T-helper 22 cell (primary cell): ENCODE results near the gene TNXB.

Source experiments
- DNase-seq: peaks from one replicate; pipeline ENCODE4 v3.0.0-alpha.2; 2020; ENCODE audit warnings: low read depth

Gene TNXB

GRCh38 chr6:32139590-32139989 lies 30.5 kb upstream of the TNXB start:
- no peak for DNase-seq

- no peak for DNase-seq
These were observed 28.3 kb upstream of the TNXB start for GRCh38 chr6:32137454-32137853.

GRCh38 chr6:32133786-32134185 lies 24.6 kb upstream of the TNXB start:
- no peak for DNase-seq

- no peak for DNase-seq
These were observed 23.0 kb upstream of the TNXB start for GRCh38 chr6:32132110-32132509.

DNA sequence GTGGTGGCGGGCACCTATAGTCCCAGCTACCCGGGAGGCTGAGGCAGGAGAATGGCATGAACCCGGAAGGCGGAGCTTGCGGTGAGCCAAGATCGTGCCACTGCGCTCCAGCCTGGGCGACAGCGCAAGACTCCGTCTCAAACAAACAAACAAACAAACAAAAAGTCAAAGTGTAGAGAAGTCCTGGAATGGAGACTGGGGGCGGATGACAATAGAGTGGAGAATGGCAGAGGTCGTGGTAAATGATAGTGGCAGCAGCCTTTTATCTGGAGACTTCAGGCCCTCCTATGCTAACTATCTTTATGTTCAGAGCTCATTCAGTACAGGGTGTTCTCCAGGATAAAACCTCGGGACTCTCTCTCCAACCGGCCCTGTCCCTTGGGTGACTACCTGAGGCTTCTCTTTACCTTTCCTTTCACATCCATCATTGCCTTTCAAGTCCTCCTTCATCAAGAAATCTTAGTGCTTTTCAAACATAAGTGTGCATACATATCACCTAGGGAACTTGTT lies 22.4 kb upstream of the TNXB start:
- no peak for DNase-seq

DNA sequence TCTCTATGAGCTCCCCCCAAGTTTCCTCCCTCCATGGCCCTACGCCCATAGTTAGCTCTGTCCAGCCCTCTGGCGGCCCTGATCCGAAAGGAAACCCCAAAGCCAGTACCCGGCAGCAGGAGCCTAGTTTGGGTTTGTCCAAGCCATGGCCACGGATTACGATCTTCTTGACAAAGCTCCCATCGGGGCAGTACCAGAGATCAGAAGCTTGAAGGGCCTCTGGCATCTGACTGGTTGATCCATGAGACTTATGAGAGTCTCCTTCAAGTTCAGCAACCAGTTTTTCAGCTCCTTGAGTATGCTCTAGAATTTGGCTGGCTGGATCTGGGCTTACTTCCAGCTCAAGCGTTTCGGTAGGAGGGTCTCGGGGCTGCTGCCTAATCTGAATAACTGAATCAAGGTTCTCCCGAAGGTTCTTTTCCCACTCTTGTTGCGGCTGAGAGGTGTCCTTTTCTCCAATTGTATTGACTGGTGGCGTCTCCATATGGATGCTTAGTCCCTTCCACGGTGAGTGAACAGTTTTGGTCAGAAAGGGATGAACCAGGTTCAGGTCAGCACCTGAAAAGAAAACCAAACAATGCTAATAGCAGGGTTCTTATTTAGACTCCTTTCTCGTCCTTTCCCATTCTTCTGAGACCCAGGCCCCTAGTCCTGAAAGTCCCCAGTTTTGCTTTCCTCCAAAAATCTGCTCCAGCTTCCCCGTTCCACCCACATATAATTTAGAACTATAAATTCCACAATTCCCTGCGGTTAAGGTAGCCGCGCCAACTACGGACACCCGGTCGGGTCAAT lies 20.4 kb upstream of the TNXB start:
- no peak for DNase-seq

DNA sequence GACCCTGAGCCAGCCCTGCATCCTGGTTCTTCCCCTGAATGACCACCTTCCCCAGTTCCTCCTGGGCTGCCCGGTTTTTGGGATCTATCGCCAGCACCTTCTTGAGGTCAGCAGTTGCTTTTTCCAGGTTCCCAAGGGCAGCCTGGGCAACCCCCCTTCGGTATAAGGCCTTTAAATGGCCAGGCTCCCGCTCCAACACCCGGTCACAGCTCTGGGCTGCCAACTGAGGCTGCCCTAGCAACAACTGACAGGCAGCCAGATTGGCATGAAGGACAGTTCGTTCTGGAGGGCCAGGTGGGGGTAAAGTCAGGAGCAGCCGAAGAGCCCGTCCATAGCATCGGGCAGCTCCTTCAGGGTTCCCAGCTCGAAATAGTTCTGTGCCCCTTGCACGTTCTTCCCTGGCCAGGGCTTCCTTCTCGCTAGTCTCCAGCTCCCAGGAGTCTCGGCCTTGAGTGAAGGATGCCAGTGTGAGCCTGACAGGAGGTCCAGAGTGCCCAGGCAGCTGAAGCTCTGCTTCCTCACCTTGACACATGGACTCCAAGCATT lies 19.7 kb upstream of the TNXB start:
- no peak for DNase-seq

- peak; percentile 99 for DNase-seq
These were observed 18.8 kb upstream of the TNXB start, which contains the start of gene ATF6B for GRCh38 chr6:32127717-32128592. TSS of gene ATF6B (minus strand) at chr6:32128246. CDS start at chr6:32128207, 39 bp downstream.

GRCh38 chr6:32127409-32127716 lies 18.2 kb upstream of the TNXB start:
- DNase-seq = no peak

GRCh38 chr6:32126880-32127279 lies 17.7 kb upstream of the TNXB start:
- DNase-seq = no peak

DNA sequence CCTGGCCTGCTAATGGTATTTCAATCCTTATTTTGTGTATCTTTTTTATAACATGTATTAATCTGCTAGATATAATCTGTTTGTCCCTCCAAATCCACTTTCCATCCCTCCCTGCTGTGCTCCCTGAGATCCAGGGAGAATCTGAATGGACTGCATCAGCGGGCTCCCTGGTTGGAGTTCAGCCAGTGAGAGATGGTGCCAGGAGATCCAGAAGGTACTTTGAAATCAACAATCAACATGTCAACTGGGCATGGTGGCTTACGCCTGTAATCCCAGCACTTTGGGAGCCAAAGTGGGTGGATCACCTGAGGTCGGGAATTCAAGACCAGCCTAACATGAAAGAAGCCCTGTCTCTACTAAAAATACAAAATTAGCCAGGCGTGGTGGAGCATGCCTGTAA lies 14.5 kb upstream of the TNXB start:
- no peak for DNase-seq

DNA sequence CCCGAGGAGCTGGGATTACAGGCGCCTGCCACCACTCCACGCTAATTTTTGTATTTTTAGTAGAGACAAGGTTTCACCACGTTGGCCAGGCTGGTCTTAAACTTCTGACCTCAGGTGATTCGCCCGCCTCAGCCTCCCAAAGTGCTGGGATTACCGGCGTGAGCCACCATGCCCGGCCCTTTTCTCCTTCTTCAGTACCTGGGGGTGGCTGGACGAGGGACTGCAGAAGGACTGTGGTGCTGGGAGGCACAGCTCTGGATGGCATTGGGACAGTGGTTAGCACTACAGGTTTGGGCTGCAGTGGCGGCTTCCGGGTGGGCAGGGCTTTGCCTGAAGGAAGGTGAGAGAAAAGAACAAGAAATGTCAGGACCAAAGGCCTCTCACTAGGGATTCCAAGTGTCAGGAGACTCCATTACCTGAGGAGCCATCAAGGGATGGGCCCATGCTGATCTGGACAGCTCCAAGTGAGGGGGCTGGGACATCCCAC lies 11.5 kb upstream of the TNXB start:
- no peak for DNase-seq

GRCh38 chr6:32118782-32119628 lies 9.9 kb upstream of the TNXB start:
- DNase-seq = peak; percentile 17

DNA sequence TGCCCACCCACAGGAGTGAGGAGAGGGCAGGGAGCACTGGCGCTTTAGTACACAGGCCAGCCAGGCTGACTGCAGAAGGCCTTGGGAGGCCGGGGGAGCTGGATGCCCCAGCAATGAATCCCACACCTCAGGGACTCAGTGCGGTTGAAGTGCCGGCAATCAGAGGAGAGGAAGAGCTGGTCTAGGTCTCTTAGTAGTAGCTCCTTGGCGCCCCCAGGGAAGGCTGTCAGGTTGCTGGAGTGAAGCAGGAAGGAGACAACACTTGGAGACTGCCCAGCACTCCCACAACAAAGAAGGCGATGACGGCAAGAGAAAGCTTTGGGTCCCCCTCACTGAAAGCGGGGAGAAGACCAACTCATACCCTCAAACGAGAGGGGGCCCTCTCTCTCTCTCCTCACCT lies 8.3 kb upstream of the TNXB start:
- no peak for DNase-seq

DNA sequence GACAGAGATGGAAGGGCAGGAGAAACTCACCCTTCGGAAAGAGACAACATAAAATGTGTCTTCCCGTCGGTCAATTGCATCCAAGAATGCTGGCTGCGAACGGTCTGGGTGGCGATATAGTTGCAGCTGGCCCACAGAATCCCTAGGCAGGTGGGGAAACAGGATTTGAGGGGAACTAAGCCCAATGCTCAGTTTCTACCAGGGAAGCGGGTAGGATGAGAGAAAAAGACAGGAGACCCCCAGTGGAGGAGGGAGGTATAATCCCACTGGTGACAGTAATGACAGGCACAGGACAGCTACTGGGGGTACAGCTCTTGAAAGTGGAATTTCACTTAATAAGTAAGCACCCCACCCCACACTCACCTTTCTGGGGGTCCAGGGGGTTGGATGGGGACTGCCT lies 7.5 kb upstream of the TNXB start:
- DNase-seq = no peak

- DNase-seq = no peak
These were observed 6.5 kb upstream of the TNXB start for GRCh38 chr6:32115623-32116022.

DNA sequence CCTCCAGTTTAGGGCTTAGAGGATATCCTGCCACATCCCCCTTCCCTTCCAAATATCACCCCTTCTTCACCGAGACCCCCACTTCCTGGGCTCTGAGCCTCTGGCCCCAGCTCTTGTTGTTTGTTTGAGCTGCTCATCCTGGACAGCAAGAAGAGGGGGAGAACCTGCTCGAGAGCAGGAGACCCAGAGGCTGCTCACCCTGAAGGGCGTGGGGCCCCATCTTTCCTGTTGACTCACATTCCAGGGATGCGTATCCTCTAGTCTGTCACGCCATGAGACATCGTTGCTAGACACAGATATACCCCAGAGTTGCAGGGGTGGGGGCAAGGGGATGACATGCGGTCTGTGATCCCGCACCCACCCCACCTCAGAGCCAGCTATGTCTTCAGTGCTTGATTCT lies 5.7 kb upstream of the TNXB start:
- no peak for DNase-seq

DNA sequence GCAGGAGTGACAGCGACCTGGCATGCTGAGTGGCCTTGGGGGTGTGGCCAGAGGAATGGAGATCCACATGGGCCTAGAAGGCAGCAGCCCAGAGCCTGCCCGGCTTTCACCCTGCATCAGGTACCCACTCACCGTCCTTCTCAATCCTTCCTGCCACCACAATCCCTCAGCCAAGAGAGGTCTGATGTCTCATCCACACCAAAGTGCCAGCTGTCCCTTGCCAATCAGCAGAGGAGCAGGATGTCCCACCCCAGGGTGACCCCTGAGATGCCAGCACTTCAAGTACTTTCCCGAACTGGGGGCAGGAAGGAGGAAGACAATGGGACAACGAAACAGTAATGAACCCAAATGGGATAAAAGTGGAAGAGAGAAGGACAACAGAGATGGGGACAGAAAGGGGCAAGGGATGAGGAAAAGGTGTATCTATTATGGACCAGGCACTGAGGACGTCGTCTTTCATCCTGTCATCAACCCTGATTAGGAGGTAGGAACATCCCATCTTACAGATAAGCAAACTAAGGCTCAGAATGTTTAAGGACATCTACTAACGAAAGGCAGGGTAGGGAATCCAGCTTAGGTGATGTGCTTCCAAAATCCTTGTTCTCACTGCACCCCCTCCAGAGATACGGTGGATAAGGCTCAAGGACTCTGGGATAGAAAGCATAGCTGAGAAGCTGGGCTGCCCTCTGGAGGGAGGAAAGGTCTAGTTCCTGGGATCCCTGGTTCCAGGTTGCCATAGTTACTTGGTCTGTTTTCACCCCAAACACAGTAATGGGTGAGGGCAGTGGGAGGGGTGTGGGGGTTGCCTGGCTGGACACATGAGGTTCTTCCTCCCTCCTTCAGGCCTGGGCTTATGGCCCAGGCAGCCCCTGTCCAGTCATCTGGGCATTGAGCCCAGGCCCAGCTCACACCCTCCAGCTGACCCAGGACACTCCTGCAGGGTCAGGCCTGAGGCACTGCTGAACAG lies 4.5 kb upstream of the TNXB start:
- DNase-seq = no peak

DNA sequence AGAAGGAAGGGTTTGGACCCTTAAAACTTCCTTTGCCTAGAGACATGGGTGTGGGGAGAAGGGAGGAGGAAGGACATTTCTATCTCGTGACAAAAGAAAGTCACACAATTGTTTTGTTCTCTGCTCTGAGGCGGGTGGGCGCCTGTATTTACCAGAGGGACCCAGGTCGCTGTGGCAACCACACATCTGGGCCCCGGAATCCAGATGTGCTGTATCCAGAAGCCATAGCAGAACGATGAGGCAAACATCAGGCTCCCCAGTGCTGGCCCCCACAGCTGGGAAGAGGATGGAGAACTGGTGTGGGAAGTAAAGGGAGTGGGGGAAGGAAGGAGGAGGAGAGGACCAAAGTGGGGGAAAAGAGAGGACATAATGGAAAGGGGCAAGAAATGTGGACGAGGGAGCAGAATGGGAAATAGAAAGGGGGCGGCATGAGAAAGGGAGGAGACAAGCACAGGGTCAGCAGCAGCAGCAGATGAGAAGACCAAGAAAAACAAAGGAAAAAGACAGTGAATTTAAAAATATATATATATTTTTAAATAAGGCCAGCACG lies 3.4 kb upstream of the TNXB start:
- no peak for DNase-seq

DNA sequence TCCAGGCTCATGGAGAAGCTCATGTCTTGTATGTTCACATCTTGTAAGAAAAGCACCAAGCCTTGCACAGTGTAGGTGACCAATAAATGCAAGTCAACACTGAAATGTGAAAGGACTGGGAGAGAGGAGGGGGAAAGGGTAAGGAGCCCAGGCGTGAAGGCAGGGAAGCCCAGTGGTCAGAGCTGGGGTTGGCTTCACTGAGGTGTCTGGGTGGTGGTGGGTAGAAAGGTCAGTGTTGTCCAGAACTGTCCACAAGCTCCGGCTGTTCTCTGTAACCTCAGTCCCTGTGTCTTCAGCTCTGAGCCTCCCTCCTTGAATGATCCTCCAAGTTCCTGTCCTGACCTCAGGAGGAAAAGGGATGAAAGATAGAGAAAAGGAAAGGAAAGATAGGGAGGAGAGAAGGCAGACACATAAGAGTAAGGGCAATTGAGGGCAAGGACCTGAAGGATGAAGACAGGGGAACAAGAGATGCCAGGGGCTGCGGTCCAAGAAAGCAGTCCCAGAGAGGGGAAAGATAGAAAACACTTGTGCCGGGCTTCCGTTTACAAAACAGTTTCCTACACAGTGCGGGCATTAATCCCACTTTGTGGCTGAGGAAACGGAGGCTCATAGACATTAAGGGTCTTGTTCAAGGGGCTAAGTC lies 2.4 kb upstream of the TNXB start:
- no peak for DNase-seq
